Loucy (cell line): ENCODE measurements around the gene PHLDA1.

ENCODE experiments used
- EZH2phosphoT487 ChIP-seq: fragments of 200-600 bp; IDR thresholded peaks from 2 replicates; pipeline ENCODE4 v1.6.1; 2018; ENCODE audit warnings: antibody characterized with exemption, mild to moderate bottlenecking, moderate library complexity, borderline replicate concordance
- TF ChIP-seq, protein P1 (sequence below): fragments of 200-600 bp; sonication (generic); conservative IDR thresholded peaks from 2 replicates; pipeline ENCODE4 v1.5.1; 2014; ENCODE audit warnings: mild to moderate bottlenecking, antibody characterized with exemption, low read length

DNA sequence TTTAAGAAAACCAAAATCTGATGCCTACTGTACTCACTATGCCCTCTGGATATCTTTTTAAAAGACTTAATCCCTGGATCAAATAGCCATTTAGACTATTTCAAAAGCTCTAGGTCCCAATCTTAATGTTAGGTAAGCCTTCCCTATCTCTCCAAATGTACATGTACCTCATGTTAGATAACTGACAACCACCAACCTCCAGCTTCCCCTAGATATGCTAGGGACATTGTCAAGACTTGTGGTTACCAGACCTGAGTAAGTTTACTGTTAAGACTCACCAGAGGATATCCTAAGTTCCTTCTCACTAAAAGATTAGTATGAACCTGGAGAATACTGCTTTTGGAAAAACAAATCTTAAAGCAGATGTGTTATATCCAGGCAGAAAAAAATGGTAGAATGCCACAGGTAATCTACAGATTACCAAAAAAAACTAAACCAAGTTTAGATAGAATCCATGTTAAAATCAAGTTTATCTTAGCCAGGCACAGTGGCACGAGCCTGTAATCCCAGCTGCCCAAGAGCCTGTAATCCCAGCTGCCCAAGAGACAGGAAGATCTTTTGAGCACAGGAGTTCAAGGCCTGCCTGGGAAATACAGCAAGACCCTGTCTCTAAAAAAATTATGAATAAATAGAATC, 43.2 kb upstream of the PHLDA1 start:
- TF ChIP-seq, protein P1, sequence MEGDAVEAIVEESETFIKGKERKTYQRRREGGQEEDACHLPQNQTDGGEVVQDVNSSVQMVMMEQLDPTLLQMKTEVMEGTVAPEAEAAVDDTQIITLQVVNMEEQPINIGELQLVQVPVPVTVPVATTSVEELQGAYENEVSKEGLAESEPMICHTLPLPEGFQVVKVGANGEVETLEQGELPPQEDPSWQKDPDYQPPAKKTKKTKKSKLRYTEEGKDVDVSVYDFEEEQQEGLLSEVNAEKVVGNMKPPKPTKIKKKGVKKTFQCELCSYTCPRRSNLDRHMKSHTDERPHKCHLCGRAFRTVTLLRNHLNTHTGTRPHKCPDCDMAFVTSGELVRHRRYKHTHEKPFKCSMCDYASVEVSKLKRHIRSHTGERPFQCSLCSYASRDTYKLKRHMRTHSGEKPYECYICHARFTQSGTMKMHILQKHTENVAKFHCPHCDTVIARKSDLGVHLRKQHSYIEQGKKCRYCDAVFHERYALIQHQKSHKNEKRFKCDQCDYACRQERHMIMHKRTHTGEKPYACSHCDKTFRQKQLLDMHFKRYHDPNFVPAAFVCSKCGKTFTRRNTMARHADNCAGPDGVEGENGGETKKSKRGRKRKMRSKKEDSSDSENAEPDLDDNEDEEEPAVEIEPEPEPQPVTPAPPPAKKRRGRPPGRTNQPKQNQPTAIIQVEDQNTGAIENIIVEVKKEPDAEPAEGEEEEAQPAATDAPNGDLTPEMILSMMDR, result no peak
- TF ChIP-seq EZH2phosphoT487, result no peak
